ENCODE measurements around the gene OTUD3. TPM values are rescaled to one million over a fixed set of nuclear protein-coding genes. Genes with fewer than 3 reads are reported as not detected.

The OTUD3 gene
- total and polyA plus RNA-seq, 2 experiments from 2014 or later = 3.0 to 9.3 TPM

GRCh38 chr1:19893687-19894086 is 11.5 kb downstream of the OTUD3 start:
- Histone ChIP-seq H3K4me2 (no peak overlapping the region), H3K4me1 (ENCODE audit: insufficient read depth) (no peaks in the 10 kb centered on the region), H3K9me2 (replicated peaks; ENCODE audit: insufficient read depth) (no peaks in the 10 kb centered on the region), H3K79me2 (peaks cover 53% of the 10 kb centered on the region), H3K36me3 (replicated peaks; ENCODE audit: insufficient read depth, low read depth) (no peaks in the 10 kb centered on the region), H3K4me3 (no peak overlapping the region), H3K27ac (no peak overlapping the region), H3K9me3 (ENCODE audit: low read depth) (no peaks in the 10 kb centered on the region), H4K20me1 (ENCODE audit: insufficient read depth, poor library complexity, severe bottlenecking) (peaks cover 8% of the 10 kb centered on the region), H3K27me3 (no peaks in the 10 kb centered on the region), H2AFZ (no peak overlapping the region)
- TF ChIP-seq EZH2phosphoT487 (IDR thresholded peaks at IDR 0.05; ENCODE audit: low read depth, severe bottlenecking, unreplicated experiment) = no peak
- 92% methylated on average over 3 of the region's 3 CpGs for WGBS (ENCODE audit: low lambda C conversion rate, missing lambda C conversion rate)
- no peak for DNase-seq (ENCODE audit: low spot score)

- TF ChIP-seq EZH2phosphoT487 (IDR thresholded peaks at IDR 0.05; ENCODE audit: low read depth, severe bottlenecking, unreplicated experiment) (no peak), EZH2 (IDR thresholded peaks at IDR 0.05; ENCODE audit: borderline replicate concordance) (no peak), CTCF (IDR thresholded peaks at IDR 0.05; ENCODE audit: poor library complexity) (no peak)
- no peaks in the 10 kb centered on the region for H3K9me3 ChIP-seq (ENCODE audit: low read depth)
- no peak overlapping the region for H3K4me2 ChIP-seq
- 89% methylated on average over 5 of the region's 5 CpGs for WGBS (ENCODE audit: low lambda C conversion rate, missing lambda C conversion rate)
- H3K27ac ChIP-seq = no peak overlapping the region
- no peak overlapping the region for H3K4me3 ChIP-seq
- H3K4me1 ChIP-seq (ENCODE audit: insufficient read depth) = no peaks in the 10 kb centered on the region
- no peak for DNase-seq (ENCODE audit: low spot score)
- H3K27me3 ChIP-seq = no peaks in the 10 kb centered on the region
- no peak overlapping the region for H2AFZ ChIP-seq
- H4K20me1 ChIP-seq (ENCODE audit: insufficient read depth, poor library complexity, severe bottlenecking) = peaks cover 4% of the 10 kb centered on the region
- H3K36me3 ChIP-seq (replicated peaks; ENCODE audit: insufficient read depth, low read depth) = peaks cover 2% of the 10 kb centered on the region
- H3K79me2 ChIP-seq = peaks cover 48% of the 10 kb centered on the region
- H3K9me2 ChIP-seq (replicated peaks; ENCODE audit: insufficient read depth) = no peaks in the 10 kb centered on the region
Observed at GRCh38 chr1:19894218-19894617, 12.0 kb downstream of the OTUD3 start.

- H3K79me2 ChIP-seq = peaks cover 7% of the 10 kb centered on the region
- no peaks in the 10 kb centered on the region for H3K4me1 ChIP-seq (ENCODE audit: insufficient read depth)
- H3K27me3 ChIP-seq = no peaks in the 10 kb centered on the region
- H3K9me3 ChIP-seq (ENCODE audit: low read depth) = no peaks in the 10 kb centered on the region
- no peak overlapping the region for H3K27ac ChIP-seq
- peaks cover 3% of the 10 kb centered on the region for H3K36me3 ChIP-seq (replicated peaks; ENCODE audit: insufficient read depth, low read depth)
- no peak overlapping the region for H3K4me3 ChIP-seq
- TF ChIP-seq EZH2 (IDR thresholded peaks at IDR 0.05; ENCODE audit: borderline replicate concordance) (no peak), CTCF (IDR thresholded peaks at IDR 0.05; ENCODE audit: poor library complexity) (no peak), EZH2phosphoT487 (IDR thresholded peaks at IDR 0.05; ENCODE audit: low read depth, severe bottlenecking, unreplicated experiment) (no peak)
- WGBS (ENCODE audit: low lambda C conversion rate, missing lambda C conversion rate) = 94% methylated on average over 1 of the region's 1 CpG
- no peaks in the 10 kb centered on the region for H4K20me1 ChIP-seq (ENCODE audit: insufficient read depth, poor library complexity, severe bottlenecking)
- H2AFZ ChIP-seq = no peak overlapping the region
- H3K9me2 ChIP-seq (replicated peaks; ENCODE audit: insufficient read depth) = no peaks in the 10 kb centered on the region
- H3K4me2 ChIP-seq = no peak overlapping the region
- no peak for DNase-seq (ENCODE audit: low spot score)
Observed at GRCh38 chr1:19901653-19902052, 19.5 kb downstream of the OTUD3 start.

GRCh38 chr1:19903621-19904020 is 21.4 kb downstream of the OTUD3 start:
- Histone ChIP-seq H3K9me3 (ENCODE audit: low read depth) (no peaks in the 10 kb centered on the region), H3K4me3 (no peak overlapping the region), H3K79me2 (peaks cover 7% of the 10 kb centered on the region), H3K4me1 (ENCODE audit: insufficient read depth) (no peaks in the 10 kb centered on the region), H2AFZ (no peak overlapping the region), H3K9me2 (replicated peaks; ENCODE audit: insufficient read depth) (no peaks in the 10 kb centered on the region), H3K36me3 (replicated peaks; ENCODE audit: insufficient read depth, low read depth) (peaks cover 3% of the 10 kb centered on the region), H4K20me1 (ENCODE audit: insufficient read depth, poor library complexity, severe bottlenecking) (no peaks in the 10 kb centered on the region), H3K4me2 (no peak overlapping the region), H3K27ac (no peak overlapping the region), H3K27me3 (no peaks in the 10 kb centered on the region)
- no peak for TF ChIP-seq CTCF (IDR thresholded peaks at IDR 0.05; ENCODE audit: poor library complexity)
- TF ChIP-seq EZH2 (IDR thresholded peaks at IDR 0.05; ENCODE audit: borderline replicate concordance) = no peak
- TF ChIP-seq EZH2phosphoT487 (IDR thresholded peaks at IDR 0.05; ENCODE audit: low read depth, severe bottlenecking, unreplicated experiment) = no peak
- 91% methylated on average over 7 of the region's 7 CpGs for WGBS (ENCODE audit: low lambda C conversion rate, missing lambda C conversion rate)
- no peak for DNase-seq (ENCODE audit: low spot score)

Measured in hepatocyte (in vitro differentiated cells).